Vagina (tissue), 2 donors: Measurements from ENCODE around the gene SNX13. TPM values are rescaled to one million over a fixed set of nuclear protein-coding genes. Genes with fewer than 3 reads are reported as not detected.

Source experiments
- DNase-seq, 2 donors: peaks; one replicate each; pipeline ENCODE4 v3.0.0-alpha.2; 2017; ENCODE audit errors: extremely low spot score in 2 of 2
- H3K27ac ChIP-seq: fragments of 200-600 bp; sonication (generic); one replicate; pipeline ENCODE4 v1.5.1; 2019
- H3K27me3 ChIP-seq: fragments of 200-600 bp; sonication (generic); one replicate; pipeline ENCODE4 v1.5.1; 2019
- H3K36me3 ChIP-seq, 2 donors: fragments of 200-600 bp; sonication (generic); one replicate each; pipeline ENCODE4 v1.5.1; 2017 to 2019
- H3K4me1 ChIP-seq: fragments of 200-600 bp; sonication (generic); one replicate; pipeline ENCODE4 v1.5.1; 2019
- H3K4me3 ChIP-seq, 2 donors: fragments of 200-600 bp; sonication (generic); 1 replicate in 1 of 2; 2 replicates in 1 of 2; pipeline ENCODE4 v1.5.1; 2016 to 2019
- H3K9me3 ChIP-seq: fragments of 200-600 bp; sonication (generic); one replicate; pipeline ENCODE4 v1.5.1; 2019
- CTCF ChIP-seq, 3 experiments: fragments of 450-650 bp in 2 of 3; fragments of 200-600 bp in 1 of 3; sonication (generic) in 1 of 3; IDR thresholded peaks; one replicate each; pipeline ENCODE4 v1.5.1; 2017 to 2019; ENCODE audit warnings: antibody characterized with exemption in 3 of 3, mild to moderate bottlenecking in 2 of 3, moderate library complexity in 2 of 3
- POLR2A ChIP-seq, 2 donors: fragments of 450-650 bp; IDR thresholded peaks; one replicate each; pipeline ENCODE4 v1.6.1; 2017; ENCODE audit warnings: antibody characterized with exemption in 2 of 2, mild to moderate bottlenecking in 2 of 2, moderate library complexity in 2 of 2
- POLR2AphosphoS5 ChIP-seq, 2 donors: sonication (generic); formaldehyde crosslinking; IDR thresholded peaks; one replicate each; pipeline ENCODE4 v1.9.0; 2017; ENCODE audit warnings: antibody characterized with exemption in 2 of 2, mild to moderate bottlenecking in 2 of 2, low read depth in 1 of 2; ENCODE audit not compliant: insufficient read depth in 1 of 2
- intact Hi-C: fragments of 100-400 bp; cut with DNase I; formaldehyde crosslinking; loops from one replicate; pipeline ENCODE4 v1.15.1; 2023
- total RNA-seq: library from RNA; depleted of rRNA; stranded (reverse); fragments of >200 nt; gene quantifications from one replicate; pipeline ENCODE4 v1.2.3, GENCODE V29; 2016

Gene SNX13
- total RNA-seq, 1 donor from 2014 or later: 67.3 TPM

GRCh38 chr7:17741426-17741825 is 198.9 kb downstream of the SNX13 start:
- DNase-seq: no peak
- Histone ChIP-seq H3K36me3 (no peaks in the 10 kb centered on the region), H3K27me3 (no peaks in the 10 kb centered on the region), H3K9me3 (no peaks in the 10 kb centered on the region), H3K27ac (no peak overlapping the region), H3K4me3 (no peak overlapping the region), H3K4me1 (no peaks in the 10 kb centered on the region)
- intact Hi-C loops: no loop called here
- TF ChIP-seq CTCF (IDR thresholded peaks at IDR 0.05): no peak
- TF ChIP-seq POLR2AphosphoS5 (IDR thresholded peaks at IDR 0.05; ENCODE audit: insufficient read depth in 1 of 2, low read depth in 1 of 2): no peak
- no peak for TF ChIP-seq POLR2A (IDR thresholded peaks at IDR 0.05)

Other genes starting within 250 kb of the SNX13 start
- gene PRPS1L1, start 87.4 kb upstream of the SNX13 start, total RNA-seq: not detected